ENCODE data around the gene TXNL1. TPM values are rescaled to one million over a fixed set of nuclear protein-coding genes. Genes with fewer than 3 reads are reported as not detected.

TXNL1 gene
- total RNA-seq, 4 donors from 2014 or later = 5.6 to 67.3 (median 37.1) TPM

GRCh38 chr18:56637711-56638231 lies 621 bp downstream of the TXNL1 start:
- intact Hi-C loops (cut with DNase I; ENCODE audit: low total_unique reads) = no loop called here

GRCh38 chr18:56637176-56637575 lies 1.2 kb downstream of the TXNL1 start:
- intact Hi-C loops (cut with DNase I; ENCODE audit: low total_unique reads) = no loop called here
- H3K27me3 ChIP-seq = no peaks in the 10 kb centered on the region
- TF ChIP-seq CTCF (IDR thresholded peaks at IDR 0.05) = no peak
- TF ChIP-seq POLR2A (IDR thresholded peaks at IDR 0.05) = no peak
- DNase-seq = no peak
- peak overlapping the region; percentile 97 for H3K27ac ChIP-seq
- no peaks in the 10 kb centered on the region for H3K9me3 ChIP-seq
- peak overlapping the region; percentile 95 to 100 for H3K4me3 ChIP-seq
- H3K4me1 ChIP-seq = no peaks in the 10 kb centered on the region
- no peaks in the 10 kb centered on the region for H3K36me3 ChIP-seq

More at GRCh38 chr18:56637711-56638231, 621 bp downstream of the TXNL1 start:
- H3K4me3 ChIP-seq = peak overlapping the region; percentile 95 to 100
- no peaks in the 10 kb centered on the region for H3K9me3 ChIP-seq
- H3K27ac ChIP-seq = peak overlapping the region; percentile 97
- no peaks in the 10 kb centered on the region for H3K36me3 ChIP-seq
- no peaks in the 10 kb centered on the region for H3K27me3 ChIP-seq
- TF ChIP-seq CTCF (IDR thresholded peaks at IDR 0.05) (no peak), POLR2A (IDR thresholded peaks at IDR 0.05) (no peak)
- no peaks in the 10 kb centered on the region for H3K4me1 ChIP-seq
- no peak for DNase-seq

- Histone ChIP-seq H3K27ac (no peak overlapping the region), H3K4me3 (no peak overlapping the region), H3K36me3 (no peaks in the 10 kb centered on the region), H3K4me1 (no peaks in the 10 kb centered on the region), H3K27me3 (no peaks in the 10 kb centered on the region), H3K9me3 (no peaks in the 10 kb centered on the region)
- intact Hi-C loops (cut with DNase I; ENCODE audit: low total_unique reads) = no loop called here
- TF ChIP-seq CTCF (IDR thresholded peaks at IDR 0.05) (no peak), POLR2A (IDR thresholded peaks at IDR 0.05) (no peak)
- no peak for DNase-seq
Observed at GRCh38 chr18:56635007-56635406, 3.4 kb downstream of the TXNL1 start.

GRCh38 chr18:56632070-56633022 lies 6.0 kb downstream of the TXNL1 start:
- intact Hi-C loops (cut with DNase I; ENCODE audit: low total_unique reads) = no loop called here
- Histone ChIP-seq H3K4me3 (no peak overlapping the region), H3K9me3 (no peaks in the 10 kb centered on the region), H3K27ac (no peak overlapping the region), H3K4me1 (peaks cover 0 to 8% of the 10 kb centered on the region in 2 donors), H3K36me3 (no peaks in the 10 kb centered on the region), H3K27me3 (no peaks in the 10 kb centered on the region)
- DNase-seq = no peak
- TF ChIP-seq CTCF (IDR thresholded peaks at IDR 0.05) = no peak
- TF ChIP-seq POLR2A (IDR thresholded peaks at IDR 0.05) = no peak

- intact Hi-C loops (cut with DNase I; ENCODE audit: low total_unique reads) = no loop called here
- no peaks in the 10 kb centered on the region for H3K27me3 ChIP-seq
- H3K4me1 ChIP-seq = peaks cover 0 to 15% of the 10 kb centered on the region in 2 donors
- TF ChIP-seq CTCF (IDR thresholded peaks at IDR 0.05) (no peak), POLR2A (IDR thresholded peaks at IDR 0.05) (no peak)
- H3K36me3 ChIP-seq = no peaks in the 10 kb centered on the region
- H3K4me3 ChIP-seq = no peak overlapping the region
- H3K27ac ChIP-seq = no peak overlapping the region
- H3K9me3 ChIP-seq = no peaks in the 10 kb centered on the region
- DNase-seq = no peak
Observed at GRCh38 chr18:56627991-56628390, 10.4 kb downstream of the TXNL1 start.

Measured in uterus (tissue), 4 donors.